ENCODE measurements around the gene KIF9.
"Not testable (repeated sequence)": the region's sequence is repeated elsewhere in the genome, so short reads cannot be mapped to it uniquely, and the experiment has no call there.

The KIF9 gene

GRCh38 chr3:47293822-47294221 lies 11.2 kb upstream of the KIF9 start:
- DNase-seq (ENCODE audit: low spot score), result no peak

GRCh38 chr3:47291754-47292420 lies 9.3 kb upstream of the KIF9 start:
- DNase-seq (ENCODE audit: low spot score), result not testable (repeated sequence)

GRCh38 chr3:47291158-47291753 lies 8.7 kb upstream of the KIF9 start:
- DNase-seq (ENCODE audit: low spot score), result no peak

- no peak for DNase-seq (ENCODE audit: low spot score)
Observed at GRCh38 chr3:47288966-47289910, 6.6 kb upstream of the KIF9 start.

- peak; percentile 3 for DNase-seq (ENCODE audit: low spot score)
Observed at GRCh38 chr3:47283591-47284364, 1.2 kb upstream of the KIF9 start.

- DNase-seq (ENCODE audit: low spot score), result peak; percentile 44
Observed at GRCh38 chr3:47283193-47283537, 566 bp upstream of the KIF9 start.

- no peak for DNase-seq (ENCODE audit: low spot score)
Observed at GRCh38 chr3:47280519-47280918, 2.1 kb downstream of the KIF9 start.

- no peak for DNase-seq (ENCODE audit: low spot score)
Observed at GRCh38 chr3:47276558-47276957, 6.0 kb downstream of the KIF9 start.

- DNase-seq (ENCODE audit: low spot score), result no peak
Observed at GRCh38 chr3:47274652-47275051, 7.9 kb downstream of the KIF9 start.

- no peak for DNase-seq (ENCODE audit: low spot score)
Observed at GRCh38 chr3:47273564-47273963, 9.0 kb downstream of the KIF9 start.

GRCh38 chr3:47270526-47270925 lies 12.1 kb downstream of the KIF9 start:
- no peak for DNase-seq (ENCODE audit: low spot score)

GRCh38 chr3:47267490-47267824 lies 15.1 kb downstream of the KIF9 start:
- DNase-seq (ENCODE audit: low spot score), result no peak

GRCh38 chr3:47266709-47267489 lies 15.7 kb downstream of the KIF9 start:
- DNase-seq (ENCODE audit: low spot score), result peak; percentile 85

- DNase-seq (ENCODE audit: low spot score), result no peak
Observed at GRCh38 chr3:47265725-47266428, 16.7 kb downstream of the KIF9 start.

GRCh38 chr3:47265008-47265407 lies 17.6 kb downstream of the KIF9 start:
- no peak for DNase-seq (ENCODE audit: low spot score)

GRCh38 chr3:47261301-47261700 lies 21.3 kb downstream of the KIF9 start:
- DNase-seq (ENCODE audit: low spot score), result no peak

GRCh38 chr3:47260605-47261004 lies 22.0 kb downstream of the KIF9 start:
- no peak for DNase-seq (ENCODE audit: low spot score)

- DNase-seq (ENCODE audit: low spot score), result no peak
Observed at GRCh38 chr3:47259114-47259513, 23.5 kb downstream of the KIF9 start.

GRCh38 chr3:47256331-47256730 lies 26.3 kb downstream of the KIF9 start:
- DNase-seq (ENCODE audit: low spot score), result not testable (repeated sequence)

GRCh38 chr3:47251689-47252088 lies 30.9 kb downstream of the KIF9 start:
- DNase-seq (ENCODE audit: low spot score), result no peak

- DNase-seq (ENCODE audit: low spot score), result not testable (repeated sequence)
Observed at GRCh38 chr3:47251085-47251484, 31.5 kb downstream of the KIF9 start.

Data from SW480 (cell line).